Measurements from ENCODE around the gene ATP2B3. TPM values are rescaled to one million over a fixed set of nuclear protein-coding genes. Genes with fewer than 3 reads are reported as not detected.

ATP2B3 gene
- total and polyA plus RNA-seq, 10 of the 15 experiments (the other 5 are each of a cell fraction or from before 2014, with no cell fraction given): 0.01 TPM; not detected in 9

DNA sequence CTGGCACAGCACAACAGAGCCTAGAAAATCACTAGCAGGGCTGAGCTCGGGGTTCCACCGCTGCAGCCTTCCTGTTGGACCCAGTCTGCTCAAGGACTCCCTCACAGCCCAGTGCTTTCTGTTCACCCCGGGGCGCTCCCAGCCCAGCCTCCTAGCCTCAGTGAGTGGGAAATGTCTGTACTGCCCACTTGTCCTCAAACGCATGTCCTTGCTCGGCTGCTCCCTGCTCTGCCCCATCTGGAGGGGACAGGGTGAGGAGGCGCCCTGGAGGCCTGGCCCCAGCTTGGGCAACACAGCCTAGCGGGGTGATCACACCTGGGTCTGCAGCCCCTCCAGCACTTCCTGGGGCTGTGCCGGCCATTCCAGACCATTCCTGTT, 93.4 kb downstream of the ATP2B3 start:
- no TSS peak for BruUV-seq (replicated peaks)

More for the DNA sequence above, 93.4 kb downstream of the ATP2B3 start:
- intact Hi-C loops (cut with micrococcal nuclease; ENCODE audit: unreplicated experiment) (loop anchor here (5.0 kb wide), 1 partner anchor 56 kb away; no protein-coding TSS in a partner anchor), in situ Hi-C loops (cut with MboI) (no loop called here)
- peaks cover 3% of the 10 kb centered on the region for H3K4me1 ChIP-seq (ENCODE audit: control insufficient read depth, insufficient read depth, low read length)
- CTCF ChIA-PET: interaction anchor here (0.8 kb wide), 1 partner anchor 9 kb away, joined by 3 read pairs; no protein-coding TSS in a partner anchor
- RAD21 ChIA-PET (ENCODE audit: unreplicated experiment): no interaction called here
- POLR2A ChIA-PET: no interaction called here
- no peak for ATAC-seq
- no peak overlapping the region for H3K9ac ChIP-seq (ENCODE audit: control insufficient read depth, insufficient read depth, low read length)
- DNase-seq (ENCODE audit: low read depth, low spot score): no peak
- 89% methylated on average over 9 of the region's 9 CpGs for WGBS (ENCODE audit: insufficient coverage, insufficient replicate concordance, low lambda C conversion rate, missing lambda C conversion rate)
- H3K4me2 ChIP-seq (ENCODE audit: control insufficient read depth, insufficient read depth): no peak overlapping the region
- no peaks in the 10 kb centered on the region for H3K79me2 ChIP-seq (ENCODE audit: control insufficient read depth, insufficient read depth, low read length)
- H3K27me3 ChIP-seq (replicated peaks in 1 of 2; ENCODE audit: control insufficient read depth in 2 of 2, insufficient read depth in 2 of 2, low read length in 1 of 2): peaks cover 0 to 1% of the 10 kb centered on the region in 2 experiments; a peak in 2 of 4 replicates
- no peak overlapping the region for H3K27ac ChIP-seq (ENCODE audit: control insufficient read depth, insufficient read depth)
- SMC1A ChIA-PET (ENCODE audit: uncharacterized antibody, unreplicated experiment): no interaction called here
- H3K4me3 ChIP-seq: no peak overlapping the region
- no peaks in the 10 kb centered on the region; the same call in 2 of the 3 replicates for H3K9me3 ChIP-seq (replicated peaks; ENCODE audit: control insufficient read depth, insufficient read depth, low read length)
- H4K20me1 ChIP-seq (ENCODE audit: control insufficient read depth, insufficient read depth): no peaks in the 10 kb centered on the region
- no peak for FAIRE-seq
- TF ChIP-seq, protein P1, sequence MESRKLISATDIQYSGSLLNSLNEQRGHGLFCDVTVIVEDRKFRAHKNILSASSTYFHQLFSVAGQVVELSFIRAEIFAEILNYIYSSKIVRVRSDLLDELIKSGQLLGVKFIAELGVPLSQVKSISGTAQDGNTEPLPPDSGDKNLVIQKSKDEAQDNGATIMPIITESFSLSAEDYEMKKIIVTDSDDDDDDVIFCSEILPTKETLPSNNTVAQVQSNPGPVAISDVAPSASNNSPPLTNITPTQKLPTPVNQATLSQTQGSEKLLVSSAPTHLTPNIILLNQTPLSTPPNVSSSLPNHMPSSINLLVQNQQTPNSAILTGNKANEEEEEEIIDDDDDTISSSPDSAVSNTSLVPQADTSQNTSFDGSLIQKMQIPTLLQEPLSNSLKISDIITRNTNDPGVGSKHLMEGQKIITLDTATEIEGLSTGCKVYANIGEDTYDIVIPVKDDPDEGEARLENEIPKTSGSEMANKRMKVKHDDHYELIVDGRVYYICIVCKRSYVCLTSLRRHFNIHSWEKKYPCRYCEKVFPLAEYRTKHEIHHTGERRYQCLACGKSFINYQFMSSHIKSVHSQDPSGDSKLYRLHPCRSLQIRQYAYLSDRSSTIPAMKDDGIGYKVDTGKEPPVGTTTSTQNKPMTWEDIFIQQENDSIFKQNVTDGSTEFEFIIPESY (IDR thresholded peaks at IDR 0.05): no peak
- TF ChIP-seq BMI1 (IDR thresholded peaks at IDR 0.05; ENCODE audit: borderline replicate concordance): no peak
- no peak for TF ChIP-seq POU2F2 (IDR thresholded peaks at IDR 0.05; ENCODE audit: borderline replicate concordance, low read depth, low read length)
- TF ChIP-seq ZNF384 (IDR thresholded peaks at IDR 0.05; ENCODE audit: borderline replicate concordance, low read depth, low read length): no peak
- TF ChIP-seq, protein P2, sequence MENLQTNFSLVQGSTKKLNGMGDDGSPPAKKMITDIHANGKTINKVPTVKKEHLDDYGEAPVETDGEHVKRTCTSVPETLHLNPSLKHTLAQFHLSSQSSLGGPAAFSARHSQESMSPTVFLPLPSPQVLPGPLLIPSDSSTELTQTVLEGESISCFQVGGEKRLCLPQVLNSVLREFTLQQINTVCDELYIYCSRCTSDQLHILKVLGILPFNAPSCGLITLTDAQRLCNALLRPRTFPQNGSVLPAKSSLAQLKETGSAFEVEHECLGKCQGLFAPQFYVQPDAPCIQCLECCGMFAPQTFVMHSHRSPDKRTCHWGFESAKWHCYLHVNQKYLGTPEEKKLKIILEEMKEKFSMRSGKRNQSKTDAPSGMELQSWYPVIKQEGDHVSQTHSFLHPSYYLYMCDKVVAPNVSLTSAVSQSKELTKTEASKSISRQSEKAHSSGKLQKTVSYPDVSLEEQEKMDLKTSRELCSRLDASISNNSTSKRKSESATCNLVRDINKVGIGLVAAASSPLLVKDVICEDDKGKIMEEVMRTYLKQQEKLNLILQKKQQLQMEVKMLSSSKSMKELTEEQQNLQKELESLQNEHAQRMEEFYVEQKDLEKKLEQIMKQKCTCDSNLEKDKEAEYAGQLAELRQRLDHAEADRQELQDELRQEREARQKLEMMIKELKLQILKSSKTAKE (IDR thresholded peaks at IDR 0.05; ENCODE audit: low read depth, poor library complexity, severe bottlenecking): no peak
- TF ChIP-seq, protein P3, sequence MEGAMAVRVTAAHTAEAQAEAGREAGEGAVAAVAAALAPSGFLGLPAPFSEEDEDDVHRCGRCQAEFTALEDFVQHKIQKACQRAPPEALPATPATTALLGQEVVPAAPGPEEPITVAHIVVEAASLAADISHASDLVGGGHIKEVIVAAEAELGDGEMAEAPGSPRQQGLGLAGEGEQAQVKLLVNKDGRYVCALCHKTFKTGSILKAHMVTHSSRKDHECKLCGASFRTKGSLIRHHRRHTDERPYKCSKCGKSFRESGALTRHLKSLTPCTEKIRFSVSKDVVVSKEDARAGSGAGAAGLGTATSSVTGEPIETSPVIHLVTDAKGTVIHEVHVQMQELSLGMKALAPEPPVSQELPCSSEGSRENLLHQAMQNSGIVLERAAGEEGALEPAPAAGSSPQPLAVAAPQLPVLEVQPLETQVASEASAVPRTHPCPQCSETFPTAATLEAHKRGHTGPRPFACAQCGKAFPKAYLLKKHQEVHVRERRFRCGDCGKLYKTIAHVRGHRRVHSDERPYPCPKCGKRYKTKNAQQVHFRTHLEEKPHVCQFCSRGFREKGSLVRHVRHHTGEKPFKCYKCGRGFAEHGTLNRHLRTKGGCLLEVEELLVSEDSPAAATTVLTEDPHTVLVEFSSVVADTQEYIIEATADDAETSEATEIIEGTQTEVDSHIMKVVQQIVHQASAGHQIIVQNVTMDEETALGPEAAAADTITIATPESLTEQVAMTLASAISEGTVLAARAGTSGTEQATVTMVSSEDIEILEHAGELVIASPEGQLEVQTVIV (IDR thresholded peaks at IDR 0.05; ENCODE audit: borderline replicate concordance, partially characterized antibody): no peak
- TF ChIP-seq KLF5 (IDR thresholded peaks at IDR 0.05; ENCODE audit: partially characterized antibody): no peak
- TF ChIP-seq CEBPB (IDR thresholded peaks at IDR 0.05; ENCODE audit: borderline replicate concordance in 1 of 2, low read depth in 2 of 2, low read length in 2 of 2): no peak
- no peak for TF ChIP-seq NFXL1 (IDR thresholded peaks at IDR 0.05; ENCODE audit: borderline replicate concordance)
- TF ChIP-seq, protein P4, sequence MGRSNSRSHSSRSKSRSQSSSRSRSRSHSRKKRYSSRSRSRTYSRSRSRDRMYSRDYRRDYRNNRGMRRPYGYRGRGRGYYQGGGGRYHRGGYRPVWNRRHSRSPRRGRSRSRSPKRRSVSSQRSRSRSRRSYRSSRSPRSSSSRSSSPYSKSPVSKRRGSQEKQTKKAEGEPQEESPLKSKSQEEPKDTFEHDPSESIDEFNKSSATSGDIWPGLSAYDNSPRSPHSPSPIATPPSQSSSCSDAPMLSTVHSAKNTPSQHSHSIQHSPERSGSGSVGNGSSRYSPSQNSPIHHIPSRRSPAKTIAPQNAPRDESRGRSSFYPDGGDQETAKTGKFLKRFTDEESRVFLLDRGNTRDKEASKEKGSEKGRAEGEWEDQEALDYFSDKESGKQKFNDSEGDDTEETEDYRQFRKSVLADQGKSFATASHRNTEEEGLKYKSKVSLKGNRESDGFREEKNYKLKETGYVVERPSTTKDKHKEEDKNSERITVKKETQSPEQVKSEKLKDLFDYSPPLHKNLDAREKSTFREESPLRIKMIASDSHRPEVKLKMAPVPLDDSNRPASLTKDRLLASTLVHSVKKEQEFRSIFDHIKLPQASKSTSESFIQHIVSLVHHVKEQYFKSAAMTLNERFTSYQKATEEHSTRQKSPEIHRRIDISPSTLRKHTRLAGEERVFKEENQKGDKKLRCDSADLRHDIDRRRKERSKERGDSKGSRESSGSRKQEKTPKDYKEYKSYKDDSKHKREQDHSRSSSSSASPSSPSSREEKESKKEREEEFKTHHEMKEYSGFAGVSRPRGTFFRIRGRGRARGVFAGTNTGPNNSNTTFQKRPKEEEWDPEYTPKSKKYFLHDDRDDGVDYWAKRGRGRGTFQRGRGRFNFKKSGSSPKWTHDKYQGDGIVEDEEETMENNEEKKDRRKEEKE (IDR thresholded peaks at IDR 0.05): no peak
- no peak for TF ChIP-seq BHLHE40 (IDR thresholded peaks at IDR 0.05; ENCODE audit: borderline replicate concordance in 1 of 2, low read depth in 2 of 2, low read length in 1 of 2)
- TF ChIP-seq EED (IDR thresholded peaks at IDR 0.05; ENCODE audit: low read depth): no peak
- TF ChIP-seq SMAD1 (IDR thresholded peaks at IDR 0.05; ENCODE audit: low read depth, partially characterized antibody): no peak
- H2AFZ ChIP-seq (ENCODE audit: control insufficient read depth, low read depth, low read length): no peak overlapping the region
- H3K36me3 ChIP-seq (ENCODE audit: control insufficient read depth in 2 of 2, insufficient read depth in 2 of 2, low read length in 1 of 2): no peaks in the 10 kb centered on the region

Data from GM12878 (cell line).